ENCODE results near the gene FGL2.
"Not testable (repeated sequence)": the region's sequence is repeated elsewhere in the genome, so short reads cannot be mapped to it uniquely, and the experiment has no call there.

DNA sequence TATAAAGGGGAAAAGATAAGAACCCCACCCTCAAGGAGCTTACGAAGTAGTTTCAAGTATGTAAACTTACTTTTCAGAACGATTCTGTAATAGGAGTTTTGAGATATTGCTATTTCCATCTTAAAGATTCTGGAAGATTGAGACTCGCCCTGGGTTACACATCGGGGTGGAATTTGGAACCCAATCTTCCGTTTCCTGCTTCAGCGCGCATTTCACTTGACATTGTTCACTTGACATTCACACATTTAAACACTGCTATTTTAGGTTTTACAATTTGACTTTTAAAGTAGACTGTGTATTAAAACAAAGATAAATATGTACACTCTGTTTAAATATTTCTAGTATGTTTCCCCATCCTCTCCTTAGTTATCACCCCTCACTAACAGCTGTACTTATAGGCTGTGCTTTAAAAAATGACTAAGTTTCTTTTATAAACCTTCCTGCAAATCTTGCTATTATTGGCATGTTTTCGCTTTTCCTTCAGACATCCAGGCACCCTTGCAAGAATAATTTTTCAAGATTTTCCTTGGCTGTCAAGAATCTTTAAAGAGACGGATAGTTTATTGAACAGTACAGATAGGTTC is 22.2 kb downstream of the FGL2 start:
- not testable (repeated sequence) for TF ChIP-seq POLR2AphosphoS5, POLR2A (IDR thresholded peaks at IDR 0.05)
- TF ChIP-seq, protein P1, sequence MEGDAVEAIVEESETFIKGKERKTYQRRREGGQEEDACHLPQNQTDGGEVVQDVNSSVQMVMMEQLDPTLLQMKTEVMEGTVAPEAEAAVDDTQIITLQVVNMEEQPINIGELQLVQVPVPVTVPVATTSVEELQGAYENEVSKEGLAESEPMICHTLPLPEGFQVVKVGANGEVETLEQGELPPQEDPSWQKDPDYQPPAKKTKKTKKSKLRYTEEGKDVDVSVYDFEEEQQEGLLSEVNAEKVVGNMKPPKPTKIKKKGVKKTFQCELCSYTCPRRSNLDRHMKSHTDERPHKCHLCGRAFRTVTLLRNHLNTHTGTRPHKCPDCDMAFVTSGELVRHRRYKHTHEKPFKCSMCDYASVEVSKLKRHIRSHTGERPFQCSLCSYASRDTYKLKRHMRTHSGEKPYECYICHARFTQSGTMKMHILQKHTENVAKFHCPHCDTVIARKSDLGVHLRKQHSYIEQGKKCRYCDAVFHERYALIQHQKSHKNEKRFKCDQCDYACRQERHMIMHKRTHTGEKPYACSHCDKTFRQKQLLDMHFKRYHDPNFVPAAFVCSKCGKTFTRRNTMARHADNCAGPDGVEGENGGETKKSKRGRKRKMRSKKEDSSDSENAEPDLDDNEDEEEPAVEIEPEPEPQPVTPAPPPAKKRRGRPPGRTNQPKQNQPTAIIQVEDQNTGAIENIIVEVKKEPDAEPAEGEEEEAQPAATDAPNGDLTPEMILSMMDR (IDR thresholded peaks at IDR 0.05): not testable (repeated sequence)

All from transverse colon (tissue), 4 donors.